ENCODE data around the gene SPTBN1. TPM values are rescaled to one million over a fixed set of nuclear protein-coding genes. Genes with fewer than 3 reads are reported as not detected.
A peak's percentile ranks its signal among the peaks of the same experiment; 100 is the strongest.

The SPTBN1 gene
- total and polyA plus RNA-seq, 9 of the 15 experiments (the other 6 are each of a cell fraction or from before 2014, with no cell fraction given) = 8.9 to 66.8 (median 31.4) TPM

DNA sequence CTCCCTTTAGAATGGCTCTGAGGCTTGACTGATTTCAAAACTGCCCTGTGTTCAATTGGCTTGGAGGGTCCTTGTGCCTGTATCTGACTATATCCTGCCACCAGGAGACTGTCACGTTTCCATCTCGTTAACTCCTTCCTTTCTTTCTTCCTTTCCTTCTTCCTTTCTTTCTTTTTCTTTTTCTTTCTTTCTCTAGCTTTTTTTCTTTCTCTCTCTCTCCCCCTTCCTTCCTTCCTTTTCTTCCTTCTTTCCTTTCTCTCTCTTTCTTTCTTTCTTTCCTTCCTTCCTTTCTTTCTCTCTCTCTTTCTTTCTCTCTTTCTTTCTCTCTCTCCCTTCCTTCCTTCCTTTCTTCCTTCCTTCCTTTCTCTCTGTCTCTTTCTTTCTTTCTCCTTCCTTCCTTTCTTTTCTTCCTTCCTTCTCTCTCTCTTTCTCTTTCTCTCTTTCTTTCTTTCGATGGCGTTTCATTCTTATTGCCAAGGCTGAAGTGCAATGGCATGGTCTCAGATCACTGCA lies 229.2 kb downstream of the SPTBN1 start (continued):
- TF ChIP-seq MYBL2 (IDR thresholded peaks at IDR 0.05; ENCODE audit: low read depth) (0 out of 2 replicates have a peak, but pooled peaks have one; percentile 26), MYBL2 (CRISPR knock-in tag; IDR thresholded peaks at IDR 0.05; ENCODE audit: borderline replicate concordance) (no peak), ZNF76 (CRISPR knock-in tag; IDR thresholded peaks at IDR 0.05; ENCODE audit: borderline replicate concordance) (no peak), ASH1L (IDR thresholded peaks at IDR 0.05; ENCODE audit: borderline replicate concordance, low read depth, partially characterized antibody) (peak; percentile 20)
- TF ChIP-seq, protein P1, sequence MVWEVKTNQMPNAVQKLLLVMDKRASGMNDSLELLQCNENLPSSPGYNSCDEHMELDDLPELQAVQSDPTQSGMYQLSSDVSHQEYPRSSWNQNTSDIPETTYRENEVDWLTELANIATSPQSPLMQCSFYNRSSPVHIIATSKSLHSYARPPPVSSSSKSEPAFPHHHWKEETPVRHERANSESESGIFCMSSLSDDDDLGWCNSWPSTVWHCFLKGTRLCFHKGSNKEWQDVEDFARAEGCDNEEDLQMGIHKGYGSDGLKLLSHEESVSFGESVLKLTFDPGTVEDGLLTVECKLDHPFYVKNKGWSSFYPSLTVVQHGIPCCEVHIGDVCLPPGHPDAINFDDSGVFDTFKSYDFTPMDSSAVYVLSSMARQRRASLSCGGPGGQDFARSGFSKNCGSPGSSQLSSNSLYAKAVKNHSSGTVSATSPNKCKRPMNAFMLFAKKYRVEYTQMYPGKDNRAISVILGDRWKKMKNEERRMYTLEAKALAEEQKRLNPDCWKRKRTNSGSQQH (CRISPR knock-in tag; IDR thresholded peaks at IDR 0.05) = 0 out of 2 replicates have a peak, but pooled peaks have one; percentile 39

DNA sequence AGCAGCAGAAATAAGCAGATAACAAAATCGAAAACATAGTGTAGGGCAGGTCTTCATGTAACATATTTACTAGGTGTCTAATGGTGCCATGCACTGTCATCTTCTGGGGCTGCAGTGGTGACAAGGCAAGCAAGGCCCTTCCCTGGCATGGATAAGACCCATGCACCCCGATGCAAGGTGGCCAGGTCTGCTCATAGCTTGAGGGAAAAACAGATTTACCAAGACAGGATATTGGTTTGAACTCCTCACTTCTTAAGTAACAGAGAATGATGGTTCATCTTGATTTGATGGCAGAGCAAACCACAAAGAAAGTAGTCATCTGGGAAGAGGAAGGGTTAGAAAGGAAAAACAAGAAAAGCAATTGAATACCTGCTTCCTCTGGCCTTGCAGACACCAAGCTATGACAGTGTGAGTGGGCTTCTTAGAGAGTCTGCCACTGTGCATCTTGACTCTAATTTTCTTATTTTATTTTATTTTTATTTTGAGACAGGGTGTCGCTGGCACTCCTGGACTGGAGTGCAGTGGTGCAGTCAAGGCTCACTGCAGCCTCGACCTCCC lies 231.5 kb downstream of the SPTBN1 start:
- Histone ChIP-seq H3K4me2 (ENCODE audit: insufficient read depth, low read length) (no peak overlapping the region), H2AFZ (ENCODE audit: low read depth, low read length) (no peak overlapping the region), H3K9me3 (replicated peaks; ENCODE audit: control insufficient read depth, insufficient read depth, low read depth, low read length) (no peaks in the 10 kb centered on the region), H4K20me1 (replicated peaks; ENCODE audit: control insufficient read depth, insufficient read depth, low read length) (no peaks in the 10 kb centered on the region), H3K27me3 (ENCODE audit: control insufficient read depth in 2 of 2, insufficient read depth in 2 of 2, low read length in 2 of 2) (peaks cover 13 to 19% of the 10 kb centered on the region in 2 experiments; a peak in 4 of 5 replicates), H3K27ac (ENCODE audit: extremely low read depth, low read depth, low read length) (no peak overlapping the region), H3K79me2 (ENCODE audit: control insufficient read depth, insufficient read depth, low read length) (no peaks in the 10 kb centered on the region), H3K9ac (ENCODE audit: insufficient read depth in 1 of 2, low read depth in 2 of 2, low read length in 2 of 2) (no peak overlapping the region), H3K9me1 (ENCODE audit: control insufficient read depth, insufficient read depth, low read length) (no peaks in the 10 kb centered on the region), H3K4me1 (replicated peaks in 1 of 2; ENCODE audit: control insufficient read depth in 2 of 2, insufficient read depth in 2 of 2, low read length in 2 of 2) (peaks cover 0 to 9% of the 10 kb centered on the region in 2 experiments; a peak in 3 of 5 replicates), H3K36me3 (ENCODE audit: control insufficient read depth, insufficient read depth, low read length) (no peaks in the 10 kb centered on the region), H3K4me3 (no peak overlapping the region)
- intact Hi-C loops (cut with micrococcal nuclease) = no loop called here
- DNase-seq (ENCODE audit: extremely low read depth in 1 of 4, low spot score in 3 of 4) = no peak
- no peak for FAIRE-seq
- ChIA-PET CTCF (ENCODE audit: low intra/inter-chr PET ratio) (no interaction called here), POLR2A (interaction anchor here (0.7 kb wide), 1 partner anchor 32 kb away, joined by 3 read pairs; no protein-coding TSS in a partner anchor)
- WGBS (ENCODE audit: insufficient coverage, low coverage, missing lambda C conversion rate) = 2% methylated on average over 4 of the region's 4 CpGs
- TF ChIP-seq KLF13 (tag; IDR thresholded peaks at IDR 0.05; ENCODE audit: borderline replicate concordance, low read depth) (no peak), CBX5 (IDR thresholded peaks at IDR 0.05; ENCODE audit: borderline replicate concordance, low read depth) (no peak), ZNF75A (CRISPR knock-in tag; IDR thresholded peaks at IDR 0.05) (no peak), ZNF695 (CRISPR knock-in tag; IDR thresholded peaks at IDR 0.05) (no peak), ASH1L (IDR thresholded peaks at IDR 0.05; ENCODE audit: borderline replicate concordance, low read depth, partially characterized antibody) (no peak)
- TF ChIP-seq, protein P2, sequence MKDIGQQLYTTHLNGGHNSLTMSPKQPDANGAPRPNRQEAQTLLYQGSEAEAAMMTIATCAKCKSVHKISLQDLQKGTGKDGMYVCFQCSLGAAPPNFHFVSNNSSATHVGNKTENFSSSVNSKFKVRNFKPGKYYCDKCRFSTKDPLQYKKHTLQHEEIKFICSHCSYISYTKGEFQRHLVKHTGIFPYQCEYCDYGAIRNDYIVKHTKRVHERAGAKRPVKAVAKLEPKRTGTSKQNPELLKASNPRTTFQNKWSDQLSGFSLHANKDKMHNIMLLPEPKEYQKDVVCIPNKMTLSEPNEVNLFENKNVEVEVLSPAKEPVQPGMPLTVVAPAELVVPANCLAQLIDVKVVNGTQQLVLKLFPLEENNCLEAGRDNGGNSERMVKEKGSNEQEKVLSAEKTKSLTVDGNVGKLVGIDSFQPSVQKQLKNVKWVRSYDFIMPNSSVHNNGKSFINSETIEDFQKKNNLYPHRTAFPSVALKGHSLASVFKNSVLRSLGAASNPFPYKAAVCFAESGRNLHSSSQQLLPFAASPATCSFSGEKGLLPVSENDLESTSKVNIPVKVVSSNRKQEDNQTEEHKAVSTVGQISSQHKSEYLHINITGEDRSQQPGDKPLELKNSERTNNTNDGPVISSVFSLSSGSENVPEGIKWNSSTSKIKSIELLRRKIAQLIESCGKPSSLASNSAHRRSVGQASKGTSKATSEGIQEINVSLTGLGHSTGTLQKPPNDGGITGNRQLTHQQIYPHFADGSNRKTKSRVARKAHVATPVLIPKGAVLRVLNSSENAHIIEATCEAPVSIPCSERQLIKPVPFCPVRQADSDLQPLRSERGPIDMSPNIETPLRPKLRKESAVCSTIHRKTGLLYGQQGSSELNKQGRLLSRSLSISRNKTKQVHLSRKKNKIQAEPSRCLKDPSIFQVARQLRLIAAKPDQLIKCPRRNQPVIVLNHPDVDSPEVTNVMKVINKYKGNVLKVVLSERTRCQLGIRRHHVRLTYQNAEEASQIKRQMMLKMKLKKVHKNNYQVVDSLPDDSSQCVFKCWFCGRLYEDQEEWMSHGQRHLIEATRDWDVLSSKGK (CRISPR knock-in tag; IDR thresholded peaks at IDR 0.05) = no peak
- no TSS peak for BruUV-seq (replicated peaks)
- in situ Hi-C loops (cut with MboI) = no loop called here
- no peak for ATAC-seq

Data from K562 (cell line).